ENCODE results near the gene C22orf23.

C22orf23 gene

GRCh38 chr22:37913233-37913721 is 40.1 kb downstream of the C22orf23 start:
- no peak overlapping the region for H3K9ac ChIP-seq (ENCODE audit: low read length)
- peaks cover 12% of the 10 kb centered on the region for H3K4me1 ChIP-seq (ENCODE audit: control insufficient read depth, insufficient read depth, low read length)
- no peaks in the 10 kb centered on the region for H3K36me3 ChIP-seq (ENCODE audit: control insufficient read depth, insufficient read depth, low read length)

GRCh38 chr22:37912171-37912570 is 41.2 kb downstream of the C22orf23 start:
- peaks cover 20% of the 10 kb centered on the region for H3K4me1 ChIP-seq (ENCODE audit: control insufficient read depth, insufficient read depth, low read length)
- no peaks in the 10 kb centered on the region for H3K36me3 ChIP-seq (ENCODE audit: control insufficient read depth, insufficient read depth, low read length)
- no peak overlapping the region for H3K9ac ChIP-seq (ENCODE audit: low read length)

More at GRCh38 chr22:37913233-37913721, 40.1 kb downstream of the C22orf23 start:
- Histone ChIP-seq H3K27me3 (ENCODE audit: control insufficient read depth, insufficient read depth, low read length) (no peaks in the 10 kb centered on the region), H3K9me3 (ENCODE audit: control insufficient read depth, low read length) (no peaks in the 10 kb centered on the region), H3K4me3 (ENCODE audit: low read length) (no peak overlapping the region)

GRCh38 chr22:37911697-37912096 is 41.7 kb downstream of the C22orf23 start:
- Histone ChIP-seq H3K4me1 (ENCODE audit: control insufficient read depth, insufficient read depth, low read length) (peaks cover 25% of the 10 kb centered on the region), H3K4me3 (ENCODE audit: low read length) (no peak overlapping the region), H3K9me3 (ENCODE audit: control insufficient read depth, low read length) (no peaks in the 10 kb centered on the region), H3K36me3 (ENCODE audit: control insufficient read depth, insufficient read depth, low read length) (no peaks in the 10 kb centered on the region), H3K9ac (ENCODE audit: low read length) (no peak overlapping the region), H3K27me3 (ENCODE audit: control insufficient read depth, insufficient read depth, low read length) (no peaks in the 10 kb centered on the region)

More at GRCh38 chr22:37912171-37912570, 41.2 kb downstream of the C22orf23 start:
- no peak overlapping the region for H3K4me3 ChIP-seq (ENCODE audit: low read length)
- H3K9me3 ChIP-seq (ENCODE audit: control insufficient read depth, low read length), result no peaks in the 10 kb centered on the region
- no peaks in the 10 kb centered on the region for H3K27me3 ChIP-seq (ENCODE audit: control insufficient read depth, insufficient read depth, low read length)

GRCh38 chr22:37910890-37911672 is 42.3 kb downstream of the C22orf23 start:
- Histone ChIP-seq H3K9ac (ENCODE audit: low read length) (no peak overlapping the region), H3K4me3 (ENCODE audit: low read length) (no peak overlapping the region), H3K9me3 (ENCODE audit: control insufficient read depth, low read length) (no peaks in the 10 kb centered on the region), H3K36me3 (ENCODE audit: control insufficient read depth, insufficient read depth, low read length) (no peaks in the 10 kb centered on the region), H3K27me3 (ENCODE audit: control insufficient read depth, insufficient read depth, low read length) (no peaks in the 10 kb centered on the region), H3K4me1 (ENCODE audit: control insufficient read depth, insufficient read depth, low read length) (peaks cover 25% of the 10 kb centered on the region)

GRCh38 chr22:37909766-37910165 is 43.6 kb downstream of the C22orf23 start:
- Histone ChIP-seq H3K4me1 (ENCODE audit: control insufficient read depth, insufficient read depth, low read length) (peaks cover 35% of the 10 kb centered on the region), H3K36me3 (ENCODE audit: control insufficient read depth, insufficient read depth, low read length) (no peaks in the 10 kb centered on the region), H3K27me3 (ENCODE audit: control insufficient read depth, insufficient read depth, low read length) (no peaks in the 10 kb centered on the region), H3K9ac (ENCODE audit: low read length) (no peak overlapping the region), H3K4me3 (ENCODE audit: low read length) (no peak overlapping the region), H3K9me3 (ENCODE audit: control insufficient read depth, low read length) (no peaks in the 10 kb centered on the region)

GRCh38 chr22:37907036-37907954 is 46.1 kb downstream of the C22orf23 start:
- no peaks in the 10 kb centered on the region for H3K36me3 ChIP-seq (ENCODE audit: control insufficient read depth, insufficient read depth, low read length)
- peak overlapping the region; percentile 80 for H3K4me3 ChIP-seq (ENCODE audit: low read length)
- no peaks in the 10 kb centered on the region for H3K27me3 ChIP-seq (ENCODE audit: control insufficient read depth, insufficient read depth, low read length)
- H3K9ac ChIP-seq (ENCODE audit: low read length), result peak overlapping the region; percentile 85
- peaks cover 40% of the 10 kb centered on the region for H3K4me1 ChIP-seq (ENCODE audit: control insufficient read depth, insufficient read depth, low read length)
- H3K9me3 ChIP-seq (ENCODE audit: control insufficient read depth, low read length), result no peaks in the 10 kb centered on the region

- Histone ChIP-seq H3K4me1 (ENCODE audit: control insufficient read depth, insufficient read depth, low read length) (peaks cover 45% of the 10 kb centered on the region), H3K9ac (ENCODE audit: low read length) (peak overlapping the region; percentile 85), H3K27me3 (ENCODE audit: control insufficient read depth, insufficient read depth, low read length) (no peaks in the 10 kb centered on the region), H3K4me3 (ENCODE audit: low read length) (peak overlapping the region; percentile 80), H3K9me3 (ENCODE audit: control insufficient read depth, low read length) (no peaks in the 10 kb centered on the region), H3K36me3 (ENCODE audit: control insufficient read depth, insufficient read depth, low read length) (no peaks in the 10 kb centered on the region)
Measured at GRCh38 chr22:37906364-37907008, 46.9 kb downstream of the C22orf23 start.

- H3K4me1 ChIP-seq (ENCODE audit: control insufficient read depth, insufficient read depth, low read length), result peaks cover 45% of the 10 kb centered on the region
- peak within 1 kb of the TSS; percentile 85 for H3K9ac ChIP-seq (ENCODE audit: low read length)
- H3K36me3 ChIP-seq (ENCODE audit: control insufficient read depth, insufficient read depth, low read length), result no peaks in the 10 kb centered on the region
- peak within 1 kb of the TSS; percentile 80 for H3K4me3 ChIP-seq (ENCODE audit: low read length)
- H3K27me3 ChIP-seq (ENCODE audit: control insufficient read depth, insufficient read depth, low read length), result no peaks in the 10 kb centered on the region
- H3K9me3 ChIP-seq (ENCODE audit: control insufficient read depth, low read length), result no peaks in the 10 kb centered on the region
Measured at GRCh38 chr22:37905534-37906363, 47.7 kb downstream of the C22orf23 start, which contains the start of gene MICALL1. MICALL1 (plus strand) TSS chr22:37906297; CDS start chr22:37906423, 126 bp downstream.

GRCh38 chr22:37904572-37905533 is 48.5 kb downstream of the C22orf23 start:
- H3K4me3 ChIP-seq (ENCODE audit: low read length), result no peak overlapping the region
- H3K9me3 ChIP-seq (ENCODE audit: control insufficient read depth, low read length), result no peaks in the 10 kb centered on the region
- no peaks in the 10 kb centered on the region for H3K27me3 ChIP-seq (ENCODE audit: control insufficient read depth, insufficient read depth, low read length)
- H3K36me3 ChIP-seq (ENCODE audit: control insufficient read depth, insufficient read depth, low read length), result no peaks in the 10 kb centered on the region
- H3K9ac ChIP-seq (ENCODE audit: low read length), result peak overlapping the region; percentile 70
- peaks cover 43% of the 10 kb centered on the region for H3K4me1 ChIP-seq (ENCODE audit: control insufficient read depth, insufficient read depth, low read length)

- Histone ChIP-seq H3K9me3 (ENCODE audit: control insufficient read depth, low read length) (no peaks in the 10 kb centered on the region), H3K9ac (ENCODE audit: low read length) (no peak overlapping the region), H3K4me1 (ENCODE audit: control insufficient read depth, insufficient read depth, low read length) (peaks cover 62% of the 10 kb centered on the region), H3K27me3 (ENCODE audit: control insufficient read depth, insufficient read depth, low read length) (no peaks in the 10 kb centered on the region), H3K4me3 (ENCODE audit: low read length) (no peak overlapping the region), H3K36me3 (ENCODE audit: control insufficient read depth, insufficient read depth, low read length) (no peaks in the 10 kb centered on the region)
Measured at GRCh38 chr22:37898441-37899181, 54.8 kb downstream of the C22orf23 start.

Measured in mucosa of stomach (tissue), 1 donor.